Measurements from ENCODE around the gene DCLRE1B. TPM values are rescaled to one million over a fixed set of nuclear protein-coding genes. Genes with fewer than 3 reads are reported as not detected.

DCLRE1B gene
- total RNA-seq, 1 experiment from 2014 or later = 9.4 TPM

GRCh38 chr1:113857776-113858175 is 47.4 kb upstream of the DCLRE1B start (continued):
- TF ChIP-seq ZNF671 (CRISPR knock-in tag; IDR thresholded peaks at IDR 0.05) = no peak
- TF ChIP-seq FOXP1 (CRISPR knock-in tag; IDR thresholded peaks at IDR 0.05; ENCODE audit: borderline replicate concordance) = no peak
- no peak for TF ChIP-seq ERG (CRISPR knock-in tag; IDR thresholded peaks at IDR 0.05)
- no peak for TF ChIP-seq HMGA2 (CRISPR knock-in tag; IDR thresholded peaks at IDR 0.05)

- no peaks in the 10 kb centered on the region for H3K4me1 Mint-ChIP-seq
- no peak for TF ChIP-seq FOXJ3 (CRISPR knock-in tag; IDR thresholded peaks at IDR 0.05; ENCODE audit: borderline replicate concordance)
- TF ChIP-seq CREM (CRISPR knock-in tag; IDR thresholded peaks at IDR 0.05) = no peak
- TF ChIP-seq ESRRA (CRISPR knock-in tag; IDR thresholded peaks at IDR 0.05; ENCODE audit: borderline replicate concordance) = no peak
- TF ChIP-seq CTCF (IDR thresholded peaks at IDR 0.05) = no peak
- no peak for TF ChIP-seq ATF3 (CRISPR knock-in tag; conservative IDR thresholded peaks at IDR 0.05)
- TF ChIP-seq OVOL2 (CRISPR knock-in tag; IDR thresholded peaks at IDR 0.05; ENCODE audit: borderline replicate concordance) = no peak
- TF ChIP-seq ZBTB43 (CRISPR knock-in tag; IDR thresholded peaks at IDR 0.05) = no peak
- TF ChIP-seq NFE2L1 (CRISPR knock-in tag; IDR thresholded peaks at IDR 0.05) = no peak
- TF ChIP-seq ZNF232 (CRISPR knock-in tag; IDR thresholded peaks at IDR 0.05) = no peak
- TF ChIP-seq MLX (CRISPR knock-in tag; IDR thresholded peaks at IDR 0.05) = no peak
- no peak for TF ChIP-seq FOXP1 (CRISPR knock-in tag; IDR thresholded peaks at IDR 0.05; ENCODE audit: borderline replicate concordance)
- TF ChIP-seq PREB (CRISPR knock-in tag; IDR thresholded peaks at IDR 0.05; ENCODE audit: borderline replicate concordance) = no peak
- TF ChIP-seq ZNF423 (CRISPR knock-in tag; IDR thresholded peaks at IDR 0.05) = no peak
- TF ChIP-seq HMGA2 (CRISPR knock-in tag; IDR thresholded peaks at IDR 0.05) = no peak
- TF ChIP-seq ATF1 (CRISPR knock-in tag; IDR thresholded peaks at IDR 0.05) = no peak
- TF ChIP-seq JAZF1 (CRISPR knock-in tag; IDR thresholded peaks at IDR 0.05) = no peak
- TF ChIP-seq ZNF121 (CRISPR knock-in tag; IDR thresholded peaks at IDR 0.05) = no peak
- H3K27me3 Mint-ChIP-seq (ENCODE audit: low read depth) = no peaks in the 10 kb centered on the region; the same call in 1 of the 2 replicates
- no peak overlapping the region for H3K27ac Mint-ChIP-seq
- H3K36me3 Mint-ChIP-seq = no peaks in the 10 kb centered on the region
- no peak overlapping the region for H3K4me3 Mint-ChIP-seq
- ATAC-seq = no peak
- POLR2A ChIA-PET = no interaction called here
- DNase-seq (ENCODE audit: low spot score) = no peak
- no peaks in the 10 kb centered on the region for H3K9me3 Mint-ChIP-seq
- CTCF ChIA-PET = no interaction called here
Measured at GRCh38 chr1:113858418-113858817, 46.7 kb upstream of the DCLRE1B start.

- Mint-ChIP-seq H3K4me1 (no peaks in the 10 kb centered on the region), H3K27me3 (ENCODE audit: low read depth) (no peaks in the 10 kb centered on the region; the same call in 1 of the 2 replicates), H3K36me3 (no peaks in the 10 kb centered on the region), H3K27ac (no peak overlapping the region), H3K9me3 (no peaks in the 10 kb centered on the region), H3K4me3 (no peak overlapping the region)
- DNase-seq (ENCODE audit: low spot score) (no peak), ATAC-seq (no peak)
- POLR2A ChIA-PET = no interaction called here
- CTCF ChIA-PET = no interaction called here
- TF ChIP-seq IRF2 (CRISPR knock-in tag; IDR thresholded peaks at IDR 0.05; ENCODE audit: borderline replicate concordance, low read depth) = no peak
- no peak for TF ChIP-seq NFATC4 (CRISPR knock-in tag; IDR thresholded peaks at IDR 0.05)
- TF ChIP-seq TCF7 (CRISPR knock-in tag; IDR thresholded peaks at IDR 0.05; ENCODE audit: low read depth) = no peak
- no peak for TF ChIP-seq ZNF512 (CRISPR knock-in tag; IDR thresholded peaks at IDR 0.05; ENCODE audit: borderline replicate concordance)
- no peak for TF ChIP-seq ATF3 (CRISPR knock-in tag; conservative IDR thresholded peaks at IDR 0.05)
- no peak for TF ChIP-seq RORB (CRISPR knock-in tag; IDR thresholded peaks at IDR 0.05)
Measured at GRCh38 chr1:113858982-113859381, 46.1 kb upstream of the DCLRE1B start.
